CD4-positive, alpha-beta T cell treated with Interleukin-4 for 1 hour (primary cell): ENCODE measurements around the gene MTFMT.
"Not testable (repeated sequence)": the region's sequence is repeated elsewhere in the genome, so short reads cannot be mapped to it uniquely, and the experiment has no call there.

ENCODE experiments used
- DNase-seq, 2 donors: peaks; one replicate each; pipeline ENCODE4 v3.0.0-alpha.2; 2020 to 2022

Gene MTFMT

GRCh38 chr15:65034719-65035118, 5.3 kb upstream of the MTFMT start:
- no peak for DNase-seq

- peak; percentile 24 to 56 for DNase-seq
Measured at GRCh38 chr15:65033659-65034269, 4.3 kb upstream of the MTFMT start.

GRCh38 chr15:65032801-65033537, 3.5 kb upstream of the MTFMT start:
- DNase-seq = peak; percentile 44 to 56

GRCh38 chr15:65029736-65030208, 333 bp upstream of the MTFMT start:
- DNase-seq = no peak

GRCh38 chr15:65028338-65028737, 1.1 kb downstream of the MTFMT start:
- DNase-seq = peak in 1 of 2 donors; percentile 13

GRCh38 chr15:65027593-65027992, 1.8 kb downstream of the MTFMT start:
- no peak for DNase-seq

- no peak for DNase-seq
Measured at GRCh38 chr15:65026756-65027155, 2.7 kb downstream of the MTFMT start.

GRCh38 chr15:65021488-65021887, 8.0 kb downstream of the MTFMT start:
- no peak for DNase-seq

- no peak for DNase-seq
Measured at GRCh38 chr15:65020419-65020818, 9.0 kb downstream of the MTFMT start.

GRCh38 chr15:65011198-65011597, 18.2 kb downstream of the MTFMT start:
- DNase-seq = not testable (repeated sequence)

GRCh38 chr15:65008983-65009382, 20.5 kb downstream of the MTFMT start:
- no peak for DNase-seq

- DNase-seq = no peak
Measured at GRCh38 chr15:65006876-65007275, 22.6 kb downstream of the MTFMT start.

GRCh38 chr15:65004993-65005392, 24.4 kb downstream of the MTFMT start:
- no peak for DNase-seq

- no peak for DNase-seq
Measured at GRCh38 chr15:64997745-64998375, 31.6 kb downstream of the MTFMT start.

- DNase-seq = no peak
Measured at GRCh38 chr15:64997066-64997465, 32.4 kb downstream of the MTFMT start.

GRCh38 chr15:64993290-64993689, 36.1 kb downstream of the MTFMT start:
- DNase-seq = no peak

- DNase-seq = no peak
Measured at GRCh38 chr15:64991536-64992135, 37.8 kb downstream of the MTFMT start.

GRCh38 chr15:64990168-64990470, 39.3 kb downstream of the MTFMT start:
- DNase-seq = no peak

GRCh38 chr15:64989416-64990167, 39.8 kb downstream of the MTFMT start, which contains the start of gene SPG21:
Gene SPG21, minus strand, starts transcription at chr15:64989914. Its CDS starts 6,345 bp downstream, at chr15:64983569.
- peak; percentile 92 to 93 for DNase-seq

- no peak for DNase-seq
Measured at GRCh38 chr15:64987136-64987535, 42.3 kb downstream of the MTFMT start.

- no peak for DNase-seq
Measured at GRCh38 chr15:64985366-64986033, 43.9 kb downstream of the MTFMT start.

- DNase-seq = no peak
Measured at GRCh38 chr15:64982472-64982871, 47.0 kb downstream of the MTFMT start.
